ENCODE data around the gene CDH26.

- TF ChIP-seq CTCF (conservative IDR thresholded peaks at IDR 0.05) = peak; percentile 16; the same call in 1 of the 2 replicates
- no peak for TF ChIP-seq ZFX (IDR thresholded peaks at IDR 0.05)
Measured at GRCh38 chr20:59985864-59986263, 27.6 kb downstream of the CDH26 start.

Measured in C4-2B (cell line).